22Rv1 (cell line): ENCODE measurements around the gene ARHGEF28.

Source experiments
- H3K27ac ChIP-seq: fragments of 450-650 bp; 2 replicates; pipeline ENCODE4 v1.5.1; 2017
- ZFX ChIP-seq: fragments of 450-650 bp; IDR thresholded peaks from 2 replicates; pipeline ENCODE4 v1.6.1; 2017; ENCODE audit warnings: antibody characterized with exemption, borderline replicate concordance
- TF ChIP-seq, protein P1 (sequence below): fragments of 450-650 bp; IDR thresholded peaks from 2 replicates; pipeline ENCODE4 v1.5.1; 2017; ENCODE audit warnings: mild to moderate bottlenecking

Gene ARHGEF28

DNA sequence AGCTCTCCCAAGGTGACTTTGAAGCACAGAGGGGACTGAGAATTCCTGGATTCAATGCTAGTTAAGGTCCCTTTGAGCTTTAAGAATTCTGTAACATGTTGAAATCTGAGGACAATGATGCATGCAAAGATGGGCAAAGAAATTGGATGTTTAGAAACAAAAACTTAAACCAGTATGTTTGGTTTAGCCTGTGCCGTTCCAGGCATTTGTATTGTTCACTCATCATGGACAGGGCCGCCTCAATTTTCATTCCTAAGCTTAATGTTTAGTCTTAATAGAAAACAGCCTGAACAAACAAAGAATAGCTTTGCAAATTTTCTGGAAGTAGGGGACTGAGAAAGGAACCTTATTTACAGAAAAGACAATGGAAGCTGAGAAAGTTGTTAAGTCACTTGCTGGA is 267.8 kb downstream of the ARHGEF28 start:
- TF ChIP-seq, protein P1, sequence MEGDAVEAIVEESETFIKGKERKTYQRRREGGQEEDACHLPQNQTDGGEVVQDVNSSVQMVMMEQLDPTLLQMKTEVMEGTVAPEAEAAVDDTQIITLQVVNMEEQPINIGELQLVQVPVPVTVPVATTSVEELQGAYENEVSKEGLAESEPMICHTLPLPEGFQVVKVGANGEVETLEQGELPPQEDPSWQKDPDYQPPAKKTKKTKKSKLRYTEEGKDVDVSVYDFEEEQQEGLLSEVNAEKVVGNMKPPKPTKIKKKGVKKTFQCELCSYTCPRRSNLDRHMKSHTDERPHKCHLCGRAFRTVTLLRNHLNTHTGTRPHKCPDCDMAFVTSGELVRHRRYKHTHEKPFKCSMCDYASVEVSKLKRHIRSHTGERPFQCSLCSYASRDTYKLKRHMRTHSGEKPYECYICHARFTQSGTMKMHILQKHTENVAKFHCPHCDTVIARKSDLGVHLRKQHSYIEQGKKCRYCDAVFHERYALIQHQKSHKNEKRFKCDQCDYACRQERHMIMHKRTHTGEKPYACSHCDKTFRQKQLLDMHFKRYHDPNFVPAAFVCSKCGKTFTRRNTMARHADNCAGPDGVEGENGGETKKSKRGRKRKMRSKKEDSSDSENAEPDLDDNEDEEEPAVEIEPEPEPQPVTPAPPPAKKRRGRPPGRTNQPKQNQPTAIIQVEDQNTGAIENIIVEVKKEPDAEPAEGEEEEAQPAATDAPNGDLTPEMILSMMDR: no peak
- no peak for TF ChIP-seq ZFX
- no peak overlapping the region for H3K27ac ChIP-seq

DNA sequence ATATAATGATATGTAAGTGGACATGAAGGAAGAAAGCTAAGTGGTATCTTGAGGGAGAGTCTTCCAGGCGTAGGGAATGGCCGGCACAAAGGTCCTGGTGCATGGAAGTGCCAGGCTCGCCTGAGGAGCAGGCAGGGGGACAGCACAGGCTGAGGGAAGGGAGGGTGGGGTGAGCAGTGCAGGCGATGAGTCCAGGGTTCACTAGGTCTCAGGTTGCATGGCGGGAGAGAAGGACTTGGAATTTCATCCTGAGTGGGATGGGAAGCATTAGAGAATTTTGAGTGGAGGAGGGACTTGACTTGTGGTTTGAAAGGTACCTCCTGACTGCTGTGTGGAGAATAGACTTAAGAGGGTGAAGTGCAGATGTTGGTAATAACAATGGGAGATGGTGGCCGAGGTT is 268.9 kb downstream of the ARHGEF28 start:
- TF ChIP-seq, protein P1: no peak
- no peak for TF ChIP-seq ZFX
- H3K27ac ChIP-seq: no peak overlapping the region

DNA sequence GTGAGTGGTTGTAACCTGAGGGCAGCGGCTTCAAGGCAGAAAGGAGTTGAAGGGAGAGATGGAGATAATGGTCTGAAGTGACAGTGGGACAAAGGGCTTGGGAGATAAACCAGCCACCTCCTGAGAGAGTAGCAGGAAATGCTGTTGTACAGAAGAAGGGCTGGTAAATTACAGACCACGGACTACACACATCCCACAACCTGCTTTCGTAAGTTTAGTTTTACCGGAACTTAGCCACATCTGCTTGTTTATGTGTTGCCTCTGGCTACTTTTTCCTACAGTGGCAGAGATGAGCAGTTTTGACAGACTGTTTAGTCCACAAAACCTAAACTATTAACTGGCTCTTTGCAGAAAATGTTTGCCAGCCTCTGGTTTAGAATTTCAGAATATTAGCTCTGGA is 269.5 kb downstream of the ARHGEF28 start:
- TF ChIP-seq, protein P1: no peak
- no peak for TF ChIP-seq ZFX
- no peak overlapping the region for H3K27ac ChIP-seq

DNA sequence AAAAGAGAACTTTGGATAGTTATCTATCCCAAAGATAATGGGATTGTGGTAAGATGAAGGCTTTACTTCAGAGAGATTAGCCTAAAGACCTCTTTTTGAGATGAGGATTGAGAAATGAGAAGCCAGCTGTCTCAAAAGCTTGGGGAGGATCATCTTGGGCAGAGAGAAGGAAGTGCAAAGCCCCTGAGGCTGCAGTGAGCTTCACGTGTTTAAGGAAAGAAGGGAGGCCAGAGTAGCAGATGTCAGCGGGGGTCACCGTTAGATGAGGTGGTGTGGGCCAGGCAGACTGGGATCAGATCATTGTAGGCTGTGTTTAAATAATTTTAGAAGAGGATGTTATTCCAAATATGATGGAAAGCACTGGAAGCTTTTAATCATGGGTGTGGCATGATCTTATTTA is 270.1 kb downstream of the ARHGEF28 start:
- TF ChIP-seq ZFX: no peak
- H3K27ac ChIP-seq: no peak overlapping the region

DNA sequence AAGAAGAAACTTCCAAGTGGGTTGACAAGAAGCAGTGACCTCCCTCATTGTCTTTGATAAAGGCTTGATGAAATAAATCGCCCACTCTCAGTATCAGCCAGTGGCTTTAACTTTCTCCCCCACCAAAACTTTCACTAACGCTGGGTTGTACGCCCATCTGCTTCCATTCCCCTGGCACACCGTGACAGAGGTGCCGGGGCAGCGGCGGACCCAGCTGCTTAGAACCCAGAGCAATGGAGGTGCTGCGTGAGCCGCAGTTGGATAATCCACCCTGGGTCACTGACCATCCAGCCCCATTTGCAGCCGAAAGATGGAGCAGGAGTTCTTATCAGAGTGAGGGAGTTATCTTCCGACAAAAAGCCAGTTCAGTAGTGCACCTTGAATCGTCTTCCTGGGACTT is 270.7 kb downstream of the ARHGEF28 start:
- no peak overlapping the region for H3K27ac ChIP-seq
- TF ChIP-seq, protein P1: no peak
- TF ChIP-seq ZFX: no peak

DNA sequence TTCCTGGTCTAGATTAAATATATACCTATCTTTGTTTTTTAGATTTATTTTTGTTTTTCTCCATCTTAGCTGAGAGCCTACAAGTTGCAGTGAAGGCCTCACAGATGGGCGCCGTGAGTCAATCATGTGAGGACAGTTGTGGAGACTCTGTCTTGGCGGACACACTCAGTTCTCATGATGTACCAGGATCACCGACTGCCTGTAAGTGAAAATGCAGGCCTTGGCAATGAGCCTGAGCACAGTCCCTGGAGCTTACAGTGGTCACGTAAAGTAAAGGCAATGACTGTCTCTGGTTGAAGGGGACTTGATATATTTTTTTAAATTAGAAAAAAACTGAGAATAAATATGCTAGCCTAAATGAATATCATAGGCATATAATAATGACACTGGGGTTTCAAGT is 271.9 kb downstream of the ARHGEF28 start:
- TF ChIP-seq, protein P1: no peak
- TF ChIP-seq ZFX: no peak
- no peak overlapping the region for H3K27ac ChIP-seq

DNA sequence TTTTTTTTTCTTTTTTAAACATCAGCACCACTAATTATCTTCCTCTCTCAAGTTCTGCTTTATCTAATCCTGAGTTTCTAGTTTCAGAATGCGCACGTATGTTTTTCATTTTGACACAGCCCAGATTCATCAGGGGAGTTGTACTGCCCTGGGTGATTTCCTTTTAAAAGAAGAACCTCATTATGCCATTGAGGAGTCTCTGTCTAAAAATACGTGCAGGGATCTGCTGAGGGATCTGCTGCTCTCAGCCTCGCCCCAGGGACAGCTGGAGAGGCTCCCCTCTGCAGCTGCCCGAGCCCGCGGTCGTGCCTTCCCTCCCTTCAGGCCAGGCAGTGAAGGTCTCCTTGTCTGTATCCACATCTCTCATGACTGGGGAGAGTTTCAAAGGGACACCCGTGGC is 273.1 kb downstream of the ARHGEF28 start:
- no peak overlapping the region for H3K27ac ChIP-seq
- no peak for TF ChIP-seq ZFX
- TF ChIP-seq, protein P1: no peak

DNA sequence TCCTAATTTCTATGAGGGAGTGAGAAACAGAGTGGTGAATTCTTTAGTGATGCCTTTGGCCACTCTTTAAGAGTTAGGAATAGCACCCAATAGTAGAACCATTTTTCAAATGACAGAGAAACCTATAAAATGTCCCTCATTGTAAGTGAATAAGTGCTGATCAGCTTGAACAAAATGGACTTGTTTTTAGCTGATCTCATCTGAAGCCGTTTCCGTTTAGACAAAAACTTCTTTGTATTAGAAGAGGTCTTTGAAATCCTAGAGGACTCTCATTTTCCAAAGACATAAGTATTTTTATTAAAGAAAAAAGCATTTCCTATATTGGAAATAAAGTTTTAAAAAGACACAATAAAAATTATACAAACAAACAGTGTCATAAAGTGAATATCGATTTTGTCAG is 273.9 kb downstream of the ARHGEF28 start:
- H3K27ac ChIP-seq: no peak overlapping the region
- TF ChIP-seq, protein P1: no peak
- TF ChIP-seq ZFX: no peak
